ENCODE data around the gene ETNK2.

ETNK2 gene

GRCh38 chr1:204151552-204152309 is at the start of gene ETNK2:
ETNK2 (minus strand) TSS chr1:204152044; CDS start chr1:204151852, 192 bp downstream.
- Mint-ChIP-seq H3K9me3 (no peaks in the 10 kb centered on the region), H3K27ac (peak within 1 kb of the TSS; percentile 70), H3K36me3 (no peaks in the 10 kb centered on the region)

GRCh38 chr1:204201348-204202040 is 49.6 kb upstream of the ETNK2 start:
- Mint-ChIP-seq H3K9me3 (no peaks in the 10 kb centered on the region), H3K36me3 (no peaks in the 10 kb centered on the region), H3K4me1 (peaks cover 12% of the 10 kb centered on the region), H3K27ac (no peak overlapping the region), H3K27me3 (peaks cover 18% of the 10 kb centered on the region), H3K4me3 (no peak overlapping the region)

More at GRCh38 chr1:204151552-204152309, at the start of gene ETNK2:
- Mint-ChIP-seq H3K4me3 (peak within 1 kb of the TSS; percentile 74), H3K4me1 (no peaks in the 10 kb centered on the region), H3K27me3 (no peaks in the 10 kb centered on the region)

- Mint-ChIP-seq H3K4me1 (peaks cover 3% of the 10 kb centered on the region), H3K27ac (no peak overlapping the region), H3K36me3 (no peaks in the 10 kb centered on the region), H3K4me3 (no peak overlapping the region), H3K9me3 (no peaks in the 10 kb centered on the region), H3K27me3 (peaks cover 11% of the 10 kb centered on the region)
These were observed 47.7 kb upstream of the ETNK2 start for GRCh38 chr1:204199579-204199978.

GRCh38 chr1:204198348-204199340 is 46.8 kb upstream of the ETNK2 start:
- Mint-ChIP-seq H3K9me3 (no peaks in the 10 kb centered on the region), H3K4me1 (peaks cover 5% of the 10 kb centered on the region), H3K4me3 (no peak overlapping the region), H3K27ac (no peak overlapping the region), H3K36me3 (no peaks in the 10 kb centered on the region), H3K27me3 (peaks cover 3% of the 10 kb centered on the region)

GRCh38 chr1:204197068-204197467 is 45.2 kb upstream of the ETNK2 start:
- H3K27ac Mint-ChIP-seq = no peak overlapping the region
- no peaks in the 10 kb centered on the region for H3K27me3 Mint-ChIP-seq
- H3K4me3 Mint-ChIP-seq = no peak overlapping the region
- no peaks in the 10 kb centered on the region for H3K36me3 Mint-ChIP-seq
- no peaks in the 10 kb centered on the region for H3K9me3 Mint-ChIP-seq
- peaks cover 5% of the 10 kb centered on the region for H3K4me1 Mint-ChIP-seq

GRCh38 chr1:204196068-204196795 is 44.4 kb upstream of the ETNK2 start, which contains the start of gene KISS1:
KISS1 (minus strand) TSS chr1:204196491; CDS start chr1:204192876, 3,615 bp downstream.
- Mint-ChIP-seq H3K27me3 (peaks cover 3% of the 10 kb centered on the region), H3K36me3 (no peaks in the 10 kb centered on the region), H3K27ac (no peak within 1 kb of the TSS)

GRCh38 chr1:204194771-204195170 is 42.9 kb upstream of the ETNK2 start:
- Mint-ChIP-seq H3K36me3 (no peaks in the 10 kb centered on the region), H3K4me3 (no peak overlapping the region), H3K27ac (no peak overlapping the region), H3K4me1 (peaks cover 8% of the 10 kb centered on the region), H3K9me3 (no peaks in the 10 kb centered on the region), H3K27me3 (peaks cover 9% of the 10 kb centered on the region)

More at GRCh38 chr1:204196068-204196795, 44.4 kb upstream of the ETNK2 start, which contains the start of gene KISS1:
- H3K4me3 Mint-ChIP-seq = no peak within 1 kb of the TSS
- peaks cover 5% of the 10 kb centered on the region for H3K4me1 Mint-ChIP-seq
- no peaks in the 10 kb centered on the region for H3K9me3 Mint-ChIP-seq

- no peaks in the 10 kb centered on the region for H3K36me3 Mint-ChIP-seq
- no peaks in the 10 kb centered on the region for H3K9me3 Mint-ChIP-seq
- no peak overlapping the region for H3K4me3 Mint-ChIP-seq
- H3K27me3 Mint-ChIP-seq = peaks cover 13% of the 10 kb centered on the region
- peaks cover 13% of the 10 kb centered on the region for H3K4me1 Mint-ChIP-seq
- H3K27ac Mint-ChIP-seq = no peak overlapping the region
These were observed 42.2 kb upstream of the ETNK2 start for GRCh38 chr1:204194080-204194479.

- H3K36me3 Mint-ChIP-seq = no peaks in the 10 kb centered on the region
- H3K27me3 Mint-ChIP-seq = peaks cover 17% of the 10 kb centered on the region
- peaks cover 13% of the 10 kb centered on the region for H3K4me1 Mint-ChIP-seq
- no peaks in the 10 kb centered on the region for H3K9me3 Mint-ChIP-seq
- H3K27ac Mint-ChIP-seq = no peak overlapping the region
- H3K4me3 Mint-ChIP-seq = no peak overlapping the region
These were observed 40.9 kb upstream of the ETNK2 start for GRCh38 chr1:204192589-204193352.

GRCh38 chr1:204192046-204192445 is 40.2 kb upstream of the ETNK2 start:
- no peaks in the 10 kb centered on the region for H3K9me3 Mint-ChIP-seq
- no peaks in the 10 kb centered on the region for H3K36me3 Mint-ChIP-seq
- H3K27me3 Mint-ChIP-seq = peaks cover 23% of the 10 kb centered on the region
- no peak overlapping the region for H3K4me3 Mint-ChIP-seq
- H3K27ac Mint-ChIP-seq = no peak overlapping the region
- peaks cover 13% of the 10 kb centered on the region for H3K4me1 Mint-ChIP-seq

GRCh38 chr1:204191456-204191855 is 39.6 kb upstream of the ETNK2 start:
- Mint-ChIP-seq H3K4me1 (peaks cover 13% of the 10 kb centered on the region), H3K36me3 (no peaks in the 10 kb centered on the region), H3K27me3 (peaks cover 26% of the 10 kb centered on the region), H3K4me3 (no peak overlapping the region), H3K27ac (no peak overlapping the region), H3K9me3 (no peaks in the 10 kb centered on the region)

- H3K36me3 Mint-ChIP-seq = no peaks in the 10 kb centered on the region
- H3K27me3 Mint-ChIP-seq = peaks cover 26% of the 10 kb centered on the region
These were observed 38.7 kb upstream of the ETNK2 start for GRCh38 chr1:204190212-204191211.

GRCh38 chr1:204188959-204189639 is 37.3 kb upstream of the ETNK2 start:
- Mint-ChIP-seq H3K4me1 (peaks cover 8% of the 10 kb centered on the region), H3K9me3 (no peaks in the 10 kb centered on the region), H3K27ac (no peak overlapping the region), H3K27me3 (peaks cover 26% of the 10 kb centered on the region), H3K4me3 (no peak overlapping the region), H3K36me3 (no peaks in the 10 kb centered on the region)

More at GRCh38 chr1:204190212-204191211, 38.7 kb upstream of the ETNK2 start:
- Mint-ChIP-seq H3K4me3 (no peak overlapping the region), H3K4me1 (peaks cover 13% of the 10 kb centered on the region), H3K9me3 (no peaks in the 10 kb centered on the region), H3K27ac (no peak overlapping the region)

Measured in activated naive CD4-positive, alpha-beta T cell treated with anti-CD3 and anti-CD28 coated beads, Interleukin-2, amount 50 U/mL, for 24 hours (primary cell).